ENCODE measurements around the gene OR5K2.

OR5K2 gene

DNA sequence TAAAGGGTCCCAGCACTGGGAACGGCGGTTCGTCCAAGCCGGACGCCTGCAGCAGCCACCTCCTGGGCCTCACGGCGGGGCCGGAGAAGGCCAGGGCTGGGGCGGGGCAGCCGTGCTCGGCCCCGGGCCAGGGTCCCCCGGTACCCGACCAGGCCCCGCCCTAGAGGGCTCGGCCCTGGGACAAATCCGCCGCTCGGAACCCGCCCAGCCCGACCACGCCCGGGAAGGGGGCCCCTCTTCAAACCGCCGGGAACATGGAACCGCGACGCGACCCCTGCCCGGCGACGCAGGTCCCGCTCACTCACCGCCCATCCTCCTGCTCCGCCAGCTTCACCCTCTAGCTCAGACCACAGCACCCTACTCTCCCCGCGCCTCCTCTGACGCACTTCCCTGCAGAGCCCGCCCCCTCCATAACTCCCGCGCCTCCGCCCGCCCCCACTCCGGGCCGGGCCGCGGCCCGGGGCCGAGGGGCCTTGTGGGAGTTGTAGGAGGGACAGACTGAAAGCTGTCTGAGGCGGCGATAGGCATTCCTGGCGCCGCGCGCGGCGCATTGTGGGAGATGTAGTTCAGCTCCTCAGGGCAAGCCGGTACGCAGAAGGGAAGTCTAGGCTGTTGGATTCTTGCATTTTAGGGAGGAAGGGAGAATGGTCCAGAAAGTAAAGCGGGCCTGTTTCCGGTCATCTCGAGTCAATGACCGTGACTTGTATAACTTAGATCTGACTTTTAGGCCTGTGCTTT lies 25.2 kb downstream of the OR5K2 start, which contains the start of gene CLDND1:
CLDND1 (minus strand) TSS at position 359 of the 738 bp plus-strand sequence. CDS start 1,478 bp downstream, outside the sequence.
- DNase-seq: peak; percentile 98 to 99 (median 99)

DNA sequence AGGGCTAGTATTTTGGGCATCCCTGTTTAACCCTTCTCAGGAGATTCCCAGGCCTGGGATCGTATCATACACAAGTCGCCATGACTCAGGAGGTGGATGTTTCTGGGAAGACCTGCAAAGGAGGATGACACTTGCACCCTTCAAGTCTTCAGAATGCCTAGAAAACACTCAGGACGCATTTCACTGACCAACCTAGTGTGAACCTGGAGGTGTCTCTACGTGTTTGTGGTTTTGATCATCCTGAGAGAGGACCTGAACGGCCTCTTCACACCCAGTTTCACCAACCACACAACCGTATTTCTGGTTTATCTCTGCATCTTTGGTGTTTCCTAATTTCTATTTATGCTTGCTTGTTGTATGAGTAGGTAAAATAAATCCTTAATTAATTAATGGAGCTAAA lies 28.0 kb downstream of the OR5K2 start:
- DNase-seq: no peak

DNA sequence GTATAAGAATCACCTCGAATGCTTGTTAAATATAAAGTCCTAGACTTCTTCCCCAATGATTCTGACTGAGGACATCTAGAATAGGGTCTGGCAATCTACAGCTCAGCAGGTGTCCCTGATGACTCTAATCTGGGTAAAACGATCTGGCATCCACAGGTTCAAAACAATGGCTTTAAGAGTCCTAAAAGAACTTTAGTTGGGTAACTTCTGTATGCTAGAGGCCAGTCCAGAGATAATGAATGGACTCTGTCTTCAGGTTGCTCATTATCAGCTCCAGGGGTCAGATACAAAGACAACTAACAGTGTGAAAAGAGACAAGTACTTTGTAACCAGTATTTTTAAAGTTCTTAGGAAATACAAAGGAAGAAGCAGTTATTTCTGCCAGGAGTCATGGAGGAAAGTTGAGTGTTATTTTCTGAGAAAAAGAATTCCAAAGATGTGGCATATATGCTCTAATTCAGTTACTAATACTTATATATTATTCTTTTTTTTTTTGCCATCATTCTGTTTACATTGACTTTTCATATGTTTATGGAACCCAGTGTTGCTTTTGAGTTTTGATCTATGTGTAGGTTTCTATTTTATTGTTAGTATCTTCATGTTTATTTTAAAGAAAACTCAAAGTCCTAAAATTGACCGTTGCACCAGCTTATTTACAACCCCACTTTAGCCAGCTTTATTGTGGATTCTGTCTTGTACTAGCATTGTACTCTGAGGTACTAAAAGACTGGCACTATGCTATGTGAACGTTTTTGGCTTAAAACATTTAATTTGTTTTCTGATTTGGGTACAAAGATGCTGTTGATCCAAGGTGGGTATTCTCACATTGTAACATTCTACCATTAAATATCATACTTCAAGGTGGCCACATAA lies 31.2 kb downstream of the OR5K2 start:
- DNase-seq: no peak

GRCh38 chr3:98529856-98530459 lies 32.5 kb downstream of the OR5K2 start:
- DNase-seq: peak in 3 of 4 experiments; percentile 16 to 31 (median 20)

GRCh38 chr3:98530676-98531075 lies 33.2 kb downstream of the OR5K2 start:
- DNase-seq: no peak

DNA sequence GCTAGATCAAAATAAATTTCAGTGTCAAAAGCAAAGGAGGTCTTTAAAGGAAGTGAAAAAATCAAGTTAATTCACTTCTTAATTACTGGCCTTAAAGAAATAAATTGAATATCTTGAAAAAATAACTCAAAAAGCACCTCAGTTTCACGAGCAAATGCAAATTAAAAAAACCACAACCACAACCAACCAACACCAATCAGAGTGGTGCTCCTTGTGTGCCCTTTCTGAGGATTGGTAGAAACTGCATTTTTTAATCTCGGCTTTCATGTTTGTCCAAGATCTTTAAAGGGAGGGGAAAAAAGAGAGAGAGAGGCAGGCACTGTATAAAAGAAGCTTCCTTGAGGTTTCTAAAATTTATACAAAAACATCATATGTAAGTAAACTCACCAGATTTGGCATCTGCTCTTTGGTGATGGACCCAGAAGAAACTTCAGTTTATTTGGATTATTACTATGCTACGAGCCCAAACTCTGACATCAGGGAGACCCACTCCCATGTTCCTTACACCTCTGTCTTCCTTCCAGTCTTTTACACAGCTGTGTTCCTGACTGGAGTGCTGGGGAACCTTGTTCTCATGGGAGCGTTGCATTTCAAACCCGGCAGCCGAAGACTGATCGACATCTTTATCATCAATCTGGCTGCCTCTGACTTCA lies 34.3 kb downstream of the OR5K2 start, which contains the start of gene GPR15:
GPR15 (plus strand) TSS at position 357 of the 653 bp plus-strand sequence; CDS start at position 413, 56 bp downstream.
- DNase-seq: no peak

DNA sequence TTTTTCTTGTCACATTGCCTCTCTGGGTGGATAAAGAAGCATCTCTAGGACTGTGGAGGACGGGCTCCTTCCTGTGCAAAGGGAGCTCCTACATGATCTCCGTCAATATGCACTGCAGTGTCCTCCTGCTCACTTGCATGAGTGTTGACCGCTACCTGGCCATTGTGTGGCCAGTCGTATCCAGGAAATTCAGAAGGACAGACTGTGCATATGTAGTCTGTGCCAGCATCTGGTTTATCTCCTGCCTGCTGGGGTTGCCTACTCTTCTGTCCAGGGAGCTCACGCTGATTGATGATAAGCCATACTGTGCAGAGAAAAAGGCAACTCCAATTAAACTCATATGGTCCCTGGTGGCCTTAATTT lies 34.8 kb downstream of the OR5K2 start:
- no peak for DNase-seq

GRCh38 chr3:98532709-98533571 lies 35.5 kb downstream of the OR5K2 start:
- peak in 1 of 4 experiments; percentile 3 for DNase-seq

DNA sequence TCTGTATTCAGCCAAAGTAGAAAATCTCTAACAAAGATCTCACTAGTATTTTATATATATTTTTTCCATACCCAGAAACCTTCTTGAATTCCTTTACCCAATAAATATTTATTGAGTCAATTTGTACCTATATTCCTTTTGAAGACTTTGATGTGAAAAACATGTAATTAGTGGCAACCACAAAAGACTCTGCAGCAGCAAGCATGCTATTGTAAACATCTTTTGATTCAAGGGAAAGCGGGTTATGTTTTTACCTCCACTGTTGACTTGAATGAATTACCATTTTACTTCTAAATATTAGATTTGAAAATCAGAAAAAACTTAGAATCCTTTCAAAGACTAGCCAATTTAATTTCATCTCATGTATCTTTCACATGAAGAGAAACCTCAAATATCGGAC lies 36.7 kb downstream of the OR5K2 start:
- no peak for DNase-seq

DNA sequence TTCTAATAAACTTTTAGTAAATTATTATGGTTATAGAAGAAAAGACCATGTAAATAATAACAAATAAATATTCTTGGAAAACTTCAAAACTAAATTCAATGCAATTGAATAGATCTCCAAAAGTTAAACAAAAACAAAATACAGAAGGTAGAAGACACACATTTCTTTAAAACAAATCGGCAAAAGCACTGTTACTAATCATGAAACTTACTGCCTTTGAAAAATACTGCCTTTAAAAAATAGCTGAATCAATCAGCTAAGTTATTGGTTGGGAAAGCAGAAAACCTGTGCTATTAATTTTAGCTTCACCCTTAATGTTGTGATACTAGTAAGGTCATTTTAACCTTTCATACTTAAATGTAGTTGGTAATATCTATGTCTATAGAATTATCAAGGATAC lies 37.3 kb downstream of the OR5K2 start:
- no peak for DNase-seq

GRCh38 chr3:98536456-98537017 lies 39.1 kb downstream of the OR5K2 start:
- no peak for DNase-seq

DNA sequence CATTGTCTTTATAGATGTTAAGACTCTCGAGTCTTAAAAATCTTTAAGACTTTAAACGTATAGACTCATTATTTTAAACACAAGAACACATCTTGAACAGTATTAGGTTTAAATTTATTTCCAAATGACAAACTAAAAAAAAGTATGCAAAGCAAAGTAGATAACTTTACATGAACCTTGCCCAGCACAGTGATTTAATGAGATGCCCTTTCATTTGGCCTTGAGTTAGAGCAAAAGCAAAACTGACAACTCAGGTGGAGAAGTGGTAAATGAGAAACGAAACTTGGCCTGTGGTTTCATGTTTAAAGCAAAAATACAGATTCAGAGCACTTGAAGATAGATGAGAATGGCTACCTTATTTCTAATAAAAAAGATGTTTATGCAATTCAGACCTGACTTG lies 42.9 kb downstream of the OR5K2 start:
- DNase-seq: peak in 1 of 4 experiments; percentile 25

DNA sequence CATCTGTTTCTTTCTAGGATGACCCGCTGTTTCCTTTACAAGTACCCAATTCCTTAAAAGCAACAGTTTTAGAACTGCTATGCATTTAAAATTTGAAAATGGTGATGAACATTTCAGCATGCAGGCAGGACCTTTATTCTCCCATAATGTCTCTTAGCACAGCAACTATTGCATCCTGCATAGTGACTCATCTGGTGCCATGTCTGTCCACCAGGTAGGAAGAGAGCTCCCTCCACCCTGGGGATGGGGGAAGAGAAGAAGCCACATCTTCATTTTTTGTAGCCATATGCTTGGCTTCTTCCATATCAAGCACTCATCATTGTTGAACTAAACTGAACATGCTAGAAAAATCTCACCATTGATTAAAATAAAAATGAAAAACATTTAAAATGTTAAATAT lies 44.2 kb downstream of the OR5K2 start:
- DNase-seq: no peak

DNA sequence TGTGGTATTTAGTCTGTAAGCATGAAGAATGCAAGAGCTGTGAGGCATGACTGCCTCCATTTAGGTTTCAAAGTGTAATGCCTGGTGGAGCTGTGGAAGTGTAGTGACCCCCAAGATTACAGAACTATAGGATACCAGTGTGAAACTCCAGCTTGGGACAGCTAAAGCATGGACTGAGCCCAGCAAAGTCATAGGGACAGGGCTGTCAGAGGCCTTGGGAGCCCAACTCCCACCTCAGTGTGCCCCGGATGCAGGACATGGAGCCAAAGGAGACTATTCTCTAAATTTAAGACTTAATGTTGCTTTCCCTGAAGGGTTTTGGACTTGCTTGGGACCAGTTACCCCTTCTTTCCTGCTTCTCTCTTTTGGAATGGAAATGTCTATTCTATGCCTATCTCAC lies 45.1 kb downstream of the OR5K2 start:
- no peak for DNase-seq

DNA sequence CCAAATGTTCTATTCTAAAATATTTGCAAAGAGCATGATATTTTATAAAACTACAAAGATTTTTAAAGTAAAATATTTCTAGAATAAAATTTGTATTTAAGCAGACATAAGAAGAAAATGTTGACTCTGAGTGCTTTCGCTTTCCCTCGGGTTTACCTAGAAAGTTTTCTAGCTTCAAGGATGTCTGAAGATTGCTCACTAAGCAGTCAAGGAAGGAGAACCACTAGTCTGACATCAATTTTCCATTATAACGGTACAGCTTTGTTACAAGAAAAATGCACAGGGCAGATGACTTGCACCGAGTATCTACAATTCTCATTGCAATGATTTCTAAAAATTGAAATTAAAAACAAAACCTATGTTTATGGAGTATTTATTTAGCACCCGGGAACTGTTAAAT lies 48.5 kb downstream of the OR5K2 start:
- no peak for DNase-seq
